Esophagus squamous epithelium (tissue), 5 donors: ENCODE results near the gene TFF3. TPM values are rescaled to one million over a fixed set of nuclear protein-coding genes. Genes with fewer than 3 reads are reported as not detected.

Source experiments
- DNase-seq: peaks from one replicate; lab custom pipeline; 2025; lab: John Stamatoyannopoulos, UW
- H3K27ac ChIP-seq, 4 donors: fragments of 200-600 bp; sonication (generic); one replicate each; pipeline ENCODE4 v1.5.1; 2016 to 2019; ENCODE audit warnings: mild to moderate bottlenecking in 1 of 4
- H3K27me3 ChIP-seq, 4 donors: fragments of 200-600 bp; sonication (generic); 1 replicate in 3 of 4; 2 replicates in 1 of 4; pipeline versions ENCODE4 v1.5.1 to v1.6.0; 2017 to 2021; ENCODE audit warnings: antibody characterized with exemption in 1 of 4
- H3K36me3 ChIP-seq, 3 donors: fragments of 200-600 bp; sonication (generic); one replicate each; pipeline ENCODE4 v1.5.1; 2016 to 2019
- H3K4me1 ChIP-seq, 3 donors: fragments of 200-600 bp; sonication (generic); one replicate each; pipeline ENCODE4 v1.5.1; 2017 to 2019
- H3K4me3 ChIP-seq, 4 donors: fragments of 200-600 bp; sonication (generic); 1 replicate in 3 of 4; 2 replicates in 1 of 4; pipeline ENCODE4 v1.5.1; 2016 to 2019; ENCODE audit warnings: mild to moderate bottlenecking in 2 of 4, moderate library complexity in 1 of 4
- H3K9me3 ChIP-seq, 3 donors: fragments of 200-600 bp; sonication (generic); one replicate each; pipeline ENCODE4 v1.5.1; 2016 to 2019
- POLR2A ChIP-seq, 4 donors: fragments of 450-650 bp; IDR thresholded peaks; one replicate each; pipeline ENCODE4 v1.6.1; 2017; ENCODE audit warnings: antibody characterized with exemption in 4 of 4, mild to moderate bottlenecking in 4 of 4, moderate library complexity in 3 of 4
- WGBS, 2 donors: methylation state at CpG; one replicate each; pipeline ENCODE4 v1.1.5; 2018; 5-methylcytosine and 5-hydroxymethylcytosine counted together
- intact Hi-C: fragments of 100-400 bp; cut with DNase I; formaldehyde crosslinking; loops from one replicate; pipeline ENCODE4 v1.15.0; 2022
- total RNA-seq, 4 donors: library from RNA; depleted of rRNA; stranded (reverse); fragments of >200 nt; gene quantifications; one replicate each; pipeline ENCODE4 v1.1.0, GENCODE V29; 2016
- TF ChIP-seq, protein P1 (sequence below), 6 experiments: fragments of 450-650 bp in 4 of 6; fragments of 200-600 bp in 2 of 6; sonication (generic) in 2 of 6; IDR thresholded peaks; one replicate each; pipeline ENCODE4 v1.5.1; 2016 to 2019; ENCODE audit warnings: antibody characterized with exemption in 6 of 6, mild to moderate bottlenecking in 4 of 6, moderate library complexity in 4 of 6
- donor health status: DM: yes; HTN: yes; CAD: no.

TFF3 gene
- total RNA-seq, 4 donors from 2014 or later = 1.4 to 15.1 (median 7.2) TPM; not detected in 1

DNA sequence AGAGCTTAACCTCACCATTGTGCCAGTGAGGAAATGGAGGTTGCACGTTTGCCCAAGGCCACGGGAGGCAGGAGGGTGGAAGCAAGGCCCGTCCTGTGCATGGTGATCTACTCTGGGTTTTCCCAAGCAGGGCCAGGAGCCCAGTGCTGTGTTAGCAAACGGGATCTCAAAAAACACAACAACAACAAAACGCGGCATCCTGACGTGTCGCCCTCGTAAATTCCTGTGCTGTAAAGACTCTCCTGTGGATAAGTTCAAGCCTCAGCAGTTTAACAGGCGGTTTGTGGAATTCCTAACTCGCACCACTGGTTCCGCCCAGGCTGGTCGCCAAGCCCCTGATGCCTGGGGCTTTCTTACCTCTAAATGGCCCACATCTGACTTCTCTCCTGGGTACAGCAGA lies 39.1 kb downstream of the TFF3 start:
- intact Hi-C loops = no loop called here
- DNase-seq = no peak
- Histone ChIP-seq H3K36me3 (peaks cover 0 to 30% (median 0%) of the 10 kb centered on the region in 3 donors), H3K27ac (no peak overlapping the region), H3K9me3 (no peaks in the 10 kb centered on the region), H3K4me1 (no peaks in the 10 kb centered on the region), H3K4me3 (no peak overlapping the region), H3K27me3 (peaks cover 0 to 3% (median 0%) of the 10 kb centered on the region in 4 donors)
- TF ChIP-seq, protein P1, sequence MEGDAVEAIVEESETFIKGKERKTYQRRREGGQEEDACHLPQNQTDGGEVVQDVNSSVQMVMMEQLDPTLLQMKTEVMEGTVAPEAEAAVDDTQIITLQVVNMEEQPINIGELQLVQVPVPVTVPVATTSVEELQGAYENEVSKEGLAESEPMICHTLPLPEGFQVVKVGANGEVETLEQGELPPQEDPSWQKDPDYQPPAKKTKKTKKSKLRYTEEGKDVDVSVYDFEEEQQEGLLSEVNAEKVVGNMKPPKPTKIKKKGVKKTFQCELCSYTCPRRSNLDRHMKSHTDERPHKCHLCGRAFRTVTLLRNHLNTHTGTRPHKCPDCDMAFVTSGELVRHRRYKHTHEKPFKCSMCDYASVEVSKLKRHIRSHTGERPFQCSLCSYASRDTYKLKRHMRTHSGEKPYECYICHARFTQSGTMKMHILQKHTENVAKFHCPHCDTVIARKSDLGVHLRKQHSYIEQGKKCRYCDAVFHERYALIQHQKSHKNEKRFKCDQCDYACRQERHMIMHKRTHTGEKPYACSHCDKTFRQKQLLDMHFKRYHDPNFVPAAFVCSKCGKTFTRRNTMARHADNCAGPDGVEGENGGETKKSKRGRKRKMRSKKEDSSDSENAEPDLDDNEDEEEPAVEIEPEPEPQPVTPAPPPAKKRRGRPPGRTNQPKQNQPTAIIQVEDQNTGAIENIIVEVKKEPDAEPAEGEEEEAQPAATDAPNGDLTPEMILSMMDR (IDR thresholded peaks at IDR 0.05) = no peak
- 48 to 75% methylated on average over 10 of the region's 13 CpGs for WGBS, 2 donors

DNA sequence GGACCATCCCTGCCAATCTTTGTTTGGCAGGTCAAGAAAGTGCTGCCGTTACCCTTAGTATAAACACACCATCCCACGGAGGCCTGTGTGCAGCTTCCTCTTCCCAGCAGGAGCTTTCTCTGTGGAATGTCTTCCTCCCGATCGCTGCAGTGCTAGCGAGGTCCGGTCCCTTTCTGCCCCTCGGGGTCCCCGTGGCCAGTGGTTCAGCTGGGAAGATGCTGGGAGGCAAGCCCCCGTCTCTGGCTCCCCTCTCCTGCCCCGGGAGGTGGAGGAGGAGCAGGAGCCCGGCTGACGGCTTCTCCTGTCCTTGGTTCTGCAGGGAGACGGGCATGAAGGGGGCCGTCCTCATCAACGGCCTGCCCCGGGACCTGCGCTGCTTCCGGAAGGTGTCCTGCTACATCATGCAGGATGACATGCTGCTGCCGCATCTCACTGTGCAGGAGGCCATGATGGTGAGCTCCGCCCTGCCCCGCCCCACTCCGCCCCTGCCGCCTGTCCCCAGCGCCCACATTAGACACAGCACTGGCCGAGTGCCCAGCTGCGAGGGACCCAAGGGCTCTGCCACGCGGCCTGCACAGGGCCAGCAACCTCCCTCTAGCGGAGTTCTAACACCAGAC lies 42.1 kb downstream of the TFF3 start:
- TF ChIP-seq POLR2A (IDR thresholded peaks at IDR 0.05) = no peak
- TF ChIP-seq, protein P1 (IDR thresholded peaks at IDR 0.05) = no peak
- Histone ChIP-seq H3K9me3 (no peaks in the 10 kb centered on the region), H3K27me3 (peaks cover 0 to 3% (median 0%) of the 10 kb centered on the region in 4 donors), H3K4me3 (no peak overlapping the region), H3K36me3 (peaks cover 0 to 19% (median 0%) of the 10 kb centered on the region in 3 donors), H3K27ac (no peak overlapping the region), H3K4me1 (peaks cover 0 to 3% (median 0%) of the 10 kb centered on the region in 3 donors)
- WGBS, 2 donors = 77 to 90% methylated on average over 2 to 3 of the region's 29 CpGs
- intact Hi-C loops = no loop called here
- no peak for DNase-seq

DNA sequence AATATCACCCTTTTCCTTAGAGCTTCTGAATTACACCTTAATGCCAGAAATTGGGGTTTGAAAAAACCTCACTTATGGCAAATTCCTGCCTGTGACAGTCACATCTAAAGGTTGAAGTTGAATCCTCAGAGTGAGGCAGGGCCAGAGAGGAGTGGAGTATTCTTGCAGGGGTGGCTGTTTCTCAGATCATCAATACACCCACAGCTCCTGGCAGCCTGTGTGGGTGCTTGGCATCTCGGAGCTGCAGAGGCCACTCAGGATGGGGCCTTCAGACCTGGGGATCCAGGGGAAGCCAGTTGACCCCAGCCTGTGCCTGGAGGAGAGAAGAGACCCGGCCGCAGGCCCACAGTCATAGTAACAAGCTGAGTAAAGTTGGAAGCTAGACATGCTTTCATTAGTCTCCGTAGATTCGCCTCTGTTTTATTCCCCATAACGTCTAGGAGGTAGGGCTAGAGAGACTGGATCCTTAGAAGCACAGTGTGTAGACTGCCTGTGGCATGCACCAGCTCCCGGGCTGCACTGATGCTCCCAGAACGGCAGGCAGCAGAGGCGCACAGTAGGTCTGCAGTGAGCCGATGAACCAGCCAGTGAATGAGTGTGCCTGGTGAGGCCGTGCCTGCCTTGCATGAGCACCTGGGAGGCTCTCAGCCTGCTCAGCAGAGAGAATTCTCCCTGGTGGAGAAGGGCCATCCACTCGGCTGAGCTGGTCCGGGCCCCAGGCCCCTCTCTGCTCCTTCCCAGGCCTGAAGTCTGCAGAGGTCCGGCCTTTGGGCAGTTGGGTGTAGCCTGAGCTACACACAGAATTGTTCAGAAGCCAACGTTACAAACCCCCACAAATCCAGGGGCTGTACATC lies 42.9 kb downstream of the TFF3 start:
- peaks cover 0 to 19% (median 0%) of the 10 kb centered on the region in 3 donors for H3K36me3 ChIP-seq
- intact Hi-C loops = no loop called here
- no peak overlapping the region for H3K4me3 ChIP-seq
- H3K9me3 ChIP-seq = no peaks in the 10 kb centered on the region
- no peak overlapping the region for H3K27ac ChIP-seq
- peaks cover 0 to 3% (median 0%) of the 10 kb centered on the region in 4 donors for H3K27me3 ChIP-seq
- H3K4me1 ChIP-seq = peaks cover 0 to 8% (median 0%) of the 10 kb centered on the region in 3 donors
- no peak for TF ChIP-seq POLR2A (IDR thresholded peaks at IDR 0.05)
- TF ChIP-seq, protein P1 (IDR thresholded peaks at IDR 0.05) = no peak
- DNase-seq = no peak
- 57 to 83% methylated on average over 1 to 7 of the region's 15 CpGs for WGBS, 2 donors

DNA sequence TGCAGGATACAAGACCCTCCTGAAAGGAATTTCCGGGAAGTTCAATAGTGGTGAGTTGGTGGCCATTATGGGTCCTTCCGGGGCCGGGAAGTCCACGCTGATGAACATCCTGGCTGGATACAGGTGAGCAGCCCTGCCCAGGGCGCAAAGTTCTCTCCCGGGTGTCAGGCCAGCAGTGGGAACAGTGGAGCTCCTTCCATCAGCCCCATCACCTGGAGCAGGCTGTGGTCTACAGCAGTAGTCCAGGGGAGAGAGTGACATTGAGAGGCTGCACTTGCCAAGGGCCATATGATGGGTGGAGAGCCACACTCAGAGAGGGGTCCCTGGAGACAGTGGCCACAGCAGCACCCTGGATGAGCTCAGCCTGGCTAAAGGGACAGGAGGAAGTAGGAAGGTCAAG lies 44.1 kb downstream of the TFF3 start:
- H3K36me3 ChIP-seq = peaks cover 0 to 19% (median 0%) of the 10 kb centered on the region in 3 donors
- peaks cover 0 to 8% (median 0%) of the 10 kb centered on the region in 3 donors for H3K4me1 ChIP-seq
- no peak overlapping the region for H3K27ac ChIP-seq
- H3K9me3 ChIP-seq = no peaks in the 10 kb centered on the region
- H3K4me3 ChIP-seq = no peak overlapping the region
- intact Hi-C loops = no loop called here
- WGBS, 2 donors = 81 to 94% methylated on average over 6 of the region's 6 CpGs
- TF ChIP-seq POLR2A (IDR thresholded peaks at IDR 0.05) = no peak
- TF ChIP-seq, protein P1 (IDR thresholded peaks at IDR 0.05) = no peak
- H3K27me3 ChIP-seq = peaks cover 0 to 3% (median 0%) of the 10 kb centered on the region in 4 donors
- no peak for DNase-seq

DNA sequence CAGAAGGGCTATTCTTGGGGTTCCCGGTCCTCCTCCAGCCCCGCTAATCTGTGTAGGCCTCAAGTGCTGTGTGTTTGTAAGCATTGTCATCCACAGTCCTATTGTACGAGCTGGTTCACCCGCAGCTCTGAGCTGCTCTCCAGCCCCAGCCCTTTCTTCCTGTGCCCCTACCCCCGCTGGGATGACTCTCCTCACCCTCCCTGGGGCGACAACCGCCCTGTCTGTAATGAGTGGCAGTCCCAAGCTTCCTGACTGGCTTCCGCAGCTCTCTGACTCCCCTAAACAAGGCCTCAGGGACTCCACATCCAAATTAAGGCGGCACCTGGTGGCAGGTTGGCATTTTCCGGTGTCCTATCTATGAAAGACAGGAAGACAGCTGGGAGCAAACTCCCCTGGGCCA lies 45.8 kb downstream of the TFF3 start:
- H3K27me3 ChIP-seq = peaks cover 0 to 3% (median 0%) of the 10 kb centered on the region in 4 donors
- H3K36me3 ChIP-seq = peaks cover 0 to 19% (median 0%) of the 10 kb centered on the region in 3 donors
- no peak overlapping the region for H3K4me3 ChIP-seq
- 75 to 87% methylated on average over 4 to 6 of the region's 10 CpGs for WGBS, 2 donors
- no peak overlapping the region for H3K27ac ChIP-seq
- TF ChIP-seq, protein P1 (IDR thresholded peaks at IDR 0.05) = no peak
- TF ChIP-seq POLR2A (IDR thresholded peaks at IDR 0.05) = no peak
- no peaks in the 10 kb centered on the region for H3K9me3 ChIP-seq
- DNase-seq = no peak
- H3K4me1 ChIP-seq = peaks cover 0 to 8% (median 0%) of the 10 kb centered on the region in 3 donors
- intact Hi-C loops = no loop called here
